GM19397 (cell line): Measurements from ENCODE around the gene POGZ.
"Not testable (repeated sequence)": the region's sequence is repeated elsewhere in the genome, so short reads cannot be mapped to it uniquely, and the experiment has no call there.

Source experiments
- ATAC-seq: cut with Tn5 transposase; IDR thresholded peaks from one replicate; pipeline ENCODE4 v1.9.1; 2021; ENCODE audit warnings: mild to moderate bottlenecking, moderate library complexity; ENCODE audit not compliant: unreplicated experiment

Gene POGZ

DNA sequence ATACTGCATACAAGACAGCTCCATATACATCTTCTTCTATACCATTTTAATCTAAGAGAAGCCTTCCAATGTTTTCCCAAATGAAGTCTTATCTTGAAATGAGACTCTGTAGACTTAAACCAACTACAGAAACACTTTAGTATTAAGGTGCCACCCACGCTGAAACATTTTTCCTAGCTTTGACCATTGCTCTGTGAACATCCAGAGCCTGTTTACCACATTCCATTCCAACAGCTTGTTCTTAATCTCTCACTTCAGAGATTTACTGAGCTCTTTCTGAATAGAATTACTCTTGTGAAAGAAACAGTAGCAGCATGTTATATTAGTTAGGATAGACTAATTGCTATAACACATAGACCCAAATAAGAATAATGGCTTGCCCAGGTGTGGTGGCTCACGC, 19.6 kb upstream of the POGZ start:
- ATAC-seq = no peak

DNA sequence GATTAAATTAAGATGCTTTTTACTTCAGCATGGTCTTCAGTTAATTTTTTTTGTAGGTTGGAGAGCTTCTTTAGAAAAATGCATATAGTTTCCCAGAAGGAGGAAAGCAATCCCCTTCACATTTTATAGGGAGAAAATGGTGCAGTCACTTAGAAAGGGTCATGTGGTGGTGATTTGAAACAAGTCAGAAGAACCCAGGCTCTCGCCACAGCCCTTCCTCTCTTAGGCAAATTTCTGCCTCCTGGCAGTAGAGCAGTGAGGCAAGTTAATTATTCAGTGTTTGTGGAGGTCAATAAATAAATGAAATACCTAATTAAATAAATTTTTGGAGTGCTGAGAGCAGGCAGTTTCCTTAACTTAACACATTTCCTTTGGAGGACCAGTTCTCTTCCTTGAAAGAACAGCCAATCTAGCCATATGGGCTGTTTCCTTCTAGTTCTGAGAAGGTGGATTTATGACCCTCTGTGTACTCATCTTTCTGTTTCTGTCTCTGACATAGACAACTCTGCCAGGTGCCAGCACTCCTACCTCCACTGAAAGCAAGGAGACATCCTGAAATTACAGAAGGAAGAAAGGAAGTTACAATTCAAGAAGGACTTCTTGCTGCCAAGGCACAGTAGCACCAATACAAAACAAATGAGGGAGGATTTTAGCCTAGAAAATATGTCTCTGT, 19.0 kb upstream of the POGZ start:
- no peak for ATAC-seq

DNA sequence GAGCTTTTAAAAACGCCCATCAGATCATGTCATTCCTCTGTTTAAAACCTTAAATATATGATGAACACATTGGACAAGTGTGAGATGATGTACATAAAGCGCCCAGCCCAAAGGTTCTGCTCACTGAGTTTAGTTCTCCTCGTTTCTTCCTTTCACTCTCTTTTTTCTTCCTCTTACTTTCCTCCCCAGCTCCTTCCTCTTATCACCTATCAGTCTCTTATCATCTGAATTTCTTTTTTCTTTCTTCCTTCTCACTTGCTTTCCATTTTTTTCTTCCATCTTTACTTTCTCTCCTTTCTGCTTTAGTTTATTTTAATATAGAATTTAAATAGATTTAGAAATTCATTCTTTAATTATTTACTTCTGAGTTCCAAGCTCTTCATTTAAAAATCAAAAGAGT, 17.8 kb upstream of the POGZ start:
- ATAC-seq = no peak

DNA sequence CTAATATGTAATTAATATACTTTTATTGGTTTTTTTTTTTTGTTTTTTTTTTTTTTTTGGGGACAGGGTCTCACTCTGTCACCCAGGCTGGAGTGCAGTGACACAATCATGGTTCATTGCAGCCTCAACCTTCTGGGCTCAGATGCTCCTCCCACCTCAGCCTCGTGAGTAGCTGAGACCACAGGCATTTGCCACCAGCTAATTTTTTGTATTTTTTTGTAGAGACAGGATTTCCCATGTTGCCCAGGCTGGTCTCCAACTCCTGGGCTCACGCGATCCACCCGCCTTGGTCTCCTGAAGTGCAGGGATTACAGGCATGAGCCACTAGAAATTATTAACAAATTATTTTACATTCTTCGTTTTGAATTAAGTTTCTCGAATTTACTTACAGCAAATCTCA, 16.8 kb upstream of the POGZ start:
- no peak for ATAC-seq

DNA sequence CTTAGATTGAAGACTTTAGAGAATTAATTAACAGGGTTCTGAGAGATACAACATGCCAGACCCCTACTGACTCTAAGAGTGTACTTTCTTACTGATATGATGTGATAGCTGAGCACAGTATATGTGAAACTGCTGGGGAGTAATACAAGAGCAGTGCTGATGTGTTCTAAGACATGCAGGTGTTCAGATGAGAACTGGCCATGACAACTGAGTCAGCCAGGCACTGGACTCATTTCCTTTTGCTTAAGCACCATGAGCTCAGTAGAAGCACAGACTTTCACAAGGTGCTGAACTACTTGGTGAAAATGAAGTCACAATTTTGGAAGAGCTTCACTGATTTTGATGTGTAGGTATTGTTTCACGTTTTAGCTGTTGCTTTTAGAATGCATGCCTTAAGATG, 15.9 kb upstream of the POGZ start:
- ATAC-seq = no peak

DNA sequence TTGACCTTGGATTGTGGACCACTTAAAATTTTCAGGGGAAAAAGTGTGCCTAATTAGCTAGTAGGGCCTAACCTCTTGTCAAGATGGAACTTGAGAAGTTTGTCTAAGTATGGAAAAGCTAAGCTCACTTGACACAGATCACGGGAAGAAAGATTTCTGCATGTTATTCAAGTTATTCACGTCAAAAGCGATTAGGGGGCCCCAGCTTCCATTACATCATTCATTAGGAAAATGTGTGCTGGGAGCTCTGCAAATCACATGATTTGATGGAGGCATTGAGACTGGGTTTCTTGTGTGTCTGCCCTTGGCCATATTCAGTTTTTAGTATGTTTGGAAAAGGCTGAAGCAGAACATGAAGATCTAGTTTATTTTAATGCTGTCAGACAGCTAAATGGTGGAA, 15.5 kb upstream of the POGZ start:
- no peak for ATAC-seq

DNA sequence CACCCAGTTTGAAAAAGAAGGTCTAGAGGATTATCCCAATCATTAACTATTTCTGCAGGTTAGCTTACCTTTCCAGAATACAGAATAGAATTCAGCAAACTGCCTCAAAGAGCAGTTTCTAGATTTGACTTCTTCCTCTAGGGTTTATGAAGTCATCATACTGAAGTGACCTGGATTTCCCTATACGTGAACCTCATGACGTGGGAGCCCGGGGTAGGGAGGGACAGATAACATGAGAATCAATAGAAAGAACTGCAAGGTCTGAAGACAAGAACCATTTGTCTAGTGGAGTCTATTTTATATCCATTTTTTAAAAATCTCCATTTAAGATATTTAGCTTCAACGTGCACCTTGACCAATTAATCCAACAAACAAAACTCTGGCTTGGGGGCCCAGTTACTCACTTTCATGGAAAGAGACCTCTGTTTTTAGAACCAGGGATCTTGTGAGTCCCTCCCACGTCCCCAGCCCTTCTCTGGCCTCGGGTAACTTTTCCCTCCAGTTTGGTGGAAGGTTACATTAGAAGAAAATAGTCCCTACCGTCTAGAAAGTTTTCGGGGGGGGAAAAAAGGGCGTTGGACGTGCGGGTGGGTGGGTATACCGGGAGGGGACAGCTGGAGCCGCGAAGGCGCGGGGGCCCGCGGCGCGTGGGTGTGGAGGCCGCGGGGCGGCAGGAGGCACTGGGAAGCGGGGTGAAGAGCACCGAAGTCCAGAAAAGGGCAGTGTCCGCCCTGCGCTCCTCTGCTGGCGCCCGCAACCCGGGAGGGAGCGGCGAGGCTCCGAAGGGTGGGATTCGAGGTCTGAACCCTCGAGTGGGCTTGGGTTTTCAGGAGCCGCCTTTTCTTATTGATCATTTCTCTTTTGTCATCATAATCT, 13.8 kb upstream of the POGZ start:
- no peak for ATAC-seq

DNA sequence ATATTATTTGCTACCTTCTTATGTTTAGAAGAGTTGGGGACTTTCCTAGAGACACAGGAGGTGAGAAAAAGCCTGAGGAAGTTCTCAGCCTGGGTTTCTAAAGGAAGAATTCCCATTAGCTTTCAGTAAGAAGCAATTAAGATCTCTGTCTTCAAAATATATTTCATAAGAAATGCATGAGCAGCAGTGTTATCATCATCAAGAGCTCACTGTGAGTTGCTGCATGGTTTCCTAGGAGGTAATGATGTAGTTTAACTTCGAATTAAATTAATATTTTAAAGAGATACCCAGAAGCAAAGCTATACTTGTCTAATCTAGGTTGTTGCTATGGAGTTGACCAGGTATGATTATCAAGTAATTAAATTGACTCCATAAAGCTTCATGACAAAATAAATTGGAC, 5.7 kb upstream of the POGZ start:
- ATAC-seq = no peak

DNA sequence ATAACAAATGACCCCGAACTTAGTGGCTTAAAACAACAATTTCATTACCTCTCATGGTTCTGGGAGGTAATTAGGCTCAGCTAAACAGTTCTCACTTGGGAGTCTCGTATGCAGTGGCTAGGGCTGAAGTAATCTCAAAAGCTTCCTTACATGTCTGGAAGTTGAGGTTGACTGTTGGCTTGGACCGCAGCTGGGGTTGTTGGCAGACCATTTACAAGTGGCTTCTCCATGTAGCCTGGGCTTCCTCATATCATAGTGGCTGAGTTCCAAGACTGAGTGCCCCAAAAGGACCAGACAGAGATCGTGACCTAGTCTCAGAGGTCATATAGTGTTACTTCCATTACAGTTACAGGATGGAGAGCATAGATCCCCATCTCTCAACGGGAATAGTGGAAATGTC, 2.4 kb upstream of the POGZ start:
- ATAC-seq = no peak

DNA sequence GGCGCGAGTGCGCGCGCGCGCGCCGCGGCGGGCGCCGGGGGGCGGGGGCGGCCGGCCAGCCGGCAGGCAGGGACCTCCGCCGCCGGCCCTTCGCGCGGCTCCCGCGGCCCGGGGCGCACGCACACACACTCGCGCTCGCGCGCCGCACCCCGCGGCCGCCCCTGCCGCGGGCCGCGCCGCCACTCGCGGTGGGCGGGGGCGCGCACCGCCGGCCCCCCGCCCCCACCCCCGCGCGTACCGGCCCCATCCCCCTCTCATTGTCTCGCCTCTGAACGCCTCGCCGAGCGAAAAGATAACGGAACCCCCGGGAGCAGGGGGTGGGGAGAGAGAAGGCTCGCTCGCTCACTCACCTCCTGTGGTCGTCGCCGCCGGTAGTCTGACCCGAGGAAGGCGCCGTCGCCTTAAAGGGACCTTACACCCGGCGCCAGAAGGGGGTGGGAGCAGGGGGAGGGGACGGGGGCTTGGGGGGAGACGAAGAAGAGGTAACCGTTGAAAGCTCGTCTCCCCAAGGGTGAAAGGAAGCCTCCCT, 428 bp downstream of the POGZ start:
- ATAC-seq = peak; percentile 48

DNA sequence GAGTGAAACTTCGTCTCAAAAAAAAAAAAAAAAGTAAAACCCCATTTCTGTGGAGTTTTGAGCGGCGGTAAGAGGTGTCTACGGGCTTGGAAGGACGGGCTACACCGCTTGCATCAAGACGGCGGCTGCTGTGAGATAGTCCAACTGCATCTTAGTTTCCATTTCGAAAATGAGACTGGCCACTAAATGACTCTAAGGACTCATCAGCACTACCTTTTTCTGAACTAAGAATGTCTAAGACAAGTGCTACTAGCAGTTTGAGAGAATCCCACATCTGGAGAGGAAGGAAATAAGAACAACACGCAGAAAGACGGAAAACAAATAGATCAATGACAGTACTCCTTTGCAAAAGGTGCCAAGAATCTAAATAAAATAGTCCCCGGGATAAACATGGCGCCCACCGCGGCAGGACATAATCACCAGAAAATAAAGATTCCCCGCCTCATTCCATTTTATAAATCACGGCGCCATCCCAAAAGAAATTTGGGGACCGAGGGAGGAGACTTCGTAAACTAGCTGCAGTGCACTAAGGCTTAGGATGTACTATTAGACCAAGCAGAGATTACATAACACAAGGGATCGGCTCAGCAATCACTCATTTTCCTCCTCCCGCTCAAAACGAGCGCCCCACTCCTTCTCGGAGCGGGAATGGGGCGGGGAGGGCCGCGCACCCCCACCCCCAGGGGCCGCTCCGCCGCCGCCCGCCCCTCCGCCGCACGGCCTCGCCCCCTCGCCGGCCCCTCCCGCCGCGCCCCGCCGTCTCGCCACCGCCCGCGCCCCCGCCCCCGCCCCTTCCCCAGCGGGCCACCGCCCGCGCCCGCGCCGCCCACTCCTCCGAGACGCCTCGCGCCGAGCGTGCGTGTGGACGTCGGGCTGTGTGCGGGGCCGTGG, 1.1 kb downstream of the POGZ start:
- no peak for ATAC-seq

DNA sequence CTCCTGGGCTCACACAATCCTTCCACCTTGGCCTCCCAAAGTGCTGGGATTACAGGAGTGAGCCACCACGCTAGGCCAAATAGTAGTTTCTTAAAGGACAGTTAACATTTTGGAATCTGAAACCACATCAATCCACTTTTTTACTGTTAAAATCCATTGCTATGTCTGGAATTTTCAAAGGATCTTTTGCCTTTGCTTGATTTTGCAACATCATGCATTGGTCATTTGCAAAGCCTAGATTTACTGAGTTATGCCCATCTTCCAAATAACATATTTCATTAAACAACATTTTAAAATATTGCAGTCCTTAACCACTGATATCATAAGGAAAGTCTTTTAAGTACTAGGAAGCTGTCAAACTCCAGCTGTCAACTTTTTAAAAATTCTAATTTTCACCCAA, 3.3 kb downstream of the POGZ start:
- ATAC-seq = no peak

DNA sequence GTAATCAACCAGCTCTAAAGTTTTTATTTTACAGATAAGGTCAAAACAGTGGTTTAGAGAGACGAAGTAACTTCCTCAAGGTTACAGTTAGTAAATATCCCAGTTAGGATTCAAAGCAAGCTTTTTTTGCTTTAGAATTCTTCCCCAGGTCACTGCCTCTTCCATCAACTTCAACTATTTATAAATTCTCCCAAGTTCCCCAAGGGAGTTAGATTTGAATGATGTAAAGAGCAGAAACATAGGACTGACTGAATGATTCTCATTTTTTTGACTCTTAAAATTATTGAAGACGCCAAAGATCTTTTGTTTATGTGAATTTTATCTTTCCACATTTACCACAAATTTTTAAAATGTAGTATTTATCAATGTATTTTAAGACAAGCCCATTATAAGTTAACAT, 4.1 kb downstream of the POGZ start:
- no peak for ATAC-seq

DNA sequence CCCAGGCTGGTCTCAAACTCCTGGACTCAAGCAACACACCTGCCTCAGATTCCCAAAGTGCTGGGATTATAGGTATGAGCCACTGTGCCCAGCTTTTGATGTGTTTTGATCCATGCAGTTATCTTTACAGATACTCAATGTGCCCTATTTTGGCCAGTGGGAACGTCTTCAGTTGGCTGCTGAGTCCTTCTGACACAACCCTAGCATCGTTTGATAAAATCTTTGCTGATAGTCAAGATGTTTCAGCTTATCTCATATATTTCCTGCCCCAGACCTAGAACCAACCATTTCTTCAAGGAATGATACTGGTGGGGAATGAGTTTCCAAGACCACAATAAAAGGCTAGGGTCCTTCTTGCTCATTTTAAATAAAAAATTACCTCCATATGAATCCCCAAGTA, 11.6 kb downstream of the POGZ start:
- ATAC-seq = no peak

DNA sequence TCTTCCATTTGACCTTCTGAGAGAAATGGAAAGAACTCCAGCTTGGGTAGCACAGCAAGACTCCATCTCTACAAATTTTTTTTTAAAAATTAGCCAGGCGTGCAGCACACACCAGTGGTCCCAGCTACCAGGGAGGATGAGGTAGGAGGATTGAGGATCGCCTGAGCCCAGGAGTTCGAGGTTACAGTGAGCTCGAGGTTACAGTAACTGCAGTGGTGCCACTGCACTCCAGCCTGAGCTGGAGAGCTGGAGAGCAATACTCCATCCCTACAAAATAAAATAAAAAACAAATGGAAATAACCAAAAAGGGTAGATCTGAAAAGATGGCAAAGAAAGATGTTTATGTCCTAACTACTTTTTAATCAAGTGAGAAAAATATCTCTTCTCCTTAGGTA, 14.5 kb downstream of the POGZ start:
- ATAC-seq = no peak

DNA sequence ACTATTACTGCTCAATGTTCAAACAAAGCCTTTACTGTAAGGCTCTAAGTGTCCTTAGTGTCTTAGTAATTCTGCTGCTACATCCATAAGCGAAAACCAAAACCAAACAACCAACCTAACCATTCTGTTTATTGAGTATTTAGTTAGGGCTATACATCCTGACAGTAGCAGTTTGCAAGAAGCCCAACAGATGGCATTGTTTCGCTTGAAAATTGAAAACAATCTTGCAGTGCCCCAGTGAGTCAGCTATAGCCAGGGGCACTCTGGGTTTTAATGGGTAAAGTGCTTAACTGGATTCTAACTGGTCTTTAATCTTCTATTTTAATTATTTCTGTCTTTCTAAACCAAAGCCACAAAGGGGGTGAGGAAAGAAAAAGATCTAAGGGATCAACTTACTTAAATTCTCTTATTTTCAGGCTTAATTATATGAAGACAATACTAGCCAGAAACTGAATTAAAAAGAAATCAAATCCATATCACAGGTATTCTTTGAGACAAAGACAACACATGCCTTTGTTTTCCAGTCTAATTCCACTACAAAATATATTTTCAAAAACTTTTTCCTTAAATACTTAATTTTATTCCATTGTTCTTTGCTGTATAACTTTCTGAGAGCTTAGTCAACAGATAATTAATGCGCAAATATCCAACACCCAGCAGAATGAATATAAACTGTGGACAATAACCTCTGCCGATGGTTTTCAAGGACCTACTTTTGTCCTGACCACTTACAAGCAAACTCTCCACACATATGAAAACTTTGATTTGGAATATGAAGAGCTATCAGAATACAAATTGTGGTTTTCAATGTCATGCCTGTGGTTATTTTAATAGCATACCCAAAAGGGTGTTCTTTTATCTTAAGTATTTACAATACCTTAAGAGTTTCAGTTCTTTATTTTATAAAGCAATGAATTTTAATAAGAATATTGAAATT, 15.2 kb downstream of the POGZ start:
- ATAC-seq = peak; percentile 82

DNA sequence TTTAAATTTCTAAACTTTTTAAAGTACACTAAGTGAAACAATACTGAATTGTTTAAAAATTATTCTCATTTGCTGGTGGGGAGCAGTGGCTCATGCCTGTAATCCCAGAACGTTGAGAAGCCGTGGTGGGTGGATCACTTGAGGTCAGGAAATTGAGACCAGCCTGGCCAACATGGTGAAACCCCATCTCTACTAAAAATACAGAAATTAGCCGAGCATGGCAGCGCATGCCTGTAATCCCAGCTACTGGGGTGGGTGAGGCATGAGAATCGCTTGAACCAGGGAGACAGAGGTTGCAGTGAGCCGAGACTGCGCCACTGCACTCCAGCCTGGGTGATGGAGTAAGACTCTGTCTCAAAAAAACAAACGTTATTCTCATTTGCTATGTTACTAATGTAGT, 21.9 kb downstream of the POGZ start:
- ATAC-seq = not testable (repeated sequence)

DNA sequence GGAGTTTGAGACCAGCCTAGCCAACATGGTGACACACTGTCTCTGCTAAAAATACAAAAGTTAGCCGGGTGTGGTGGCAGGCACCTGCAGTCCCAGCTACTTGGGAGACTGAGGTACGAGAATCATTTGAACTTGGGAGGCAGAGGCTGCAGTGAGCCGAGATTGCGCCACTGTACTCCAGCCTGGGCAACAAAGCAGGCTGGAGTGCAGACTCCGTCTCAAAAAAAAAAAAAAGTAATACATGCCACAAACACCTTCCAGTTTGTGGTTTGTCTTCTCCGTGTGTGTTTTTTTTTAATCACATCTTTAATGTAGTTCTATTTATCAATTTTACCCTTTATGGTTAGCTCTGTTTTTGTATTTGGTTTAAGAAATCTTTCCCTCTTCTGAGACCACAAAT, 22.3 kb downstream of the POGZ start:
- ATAC-seq = no peak

DNA sequence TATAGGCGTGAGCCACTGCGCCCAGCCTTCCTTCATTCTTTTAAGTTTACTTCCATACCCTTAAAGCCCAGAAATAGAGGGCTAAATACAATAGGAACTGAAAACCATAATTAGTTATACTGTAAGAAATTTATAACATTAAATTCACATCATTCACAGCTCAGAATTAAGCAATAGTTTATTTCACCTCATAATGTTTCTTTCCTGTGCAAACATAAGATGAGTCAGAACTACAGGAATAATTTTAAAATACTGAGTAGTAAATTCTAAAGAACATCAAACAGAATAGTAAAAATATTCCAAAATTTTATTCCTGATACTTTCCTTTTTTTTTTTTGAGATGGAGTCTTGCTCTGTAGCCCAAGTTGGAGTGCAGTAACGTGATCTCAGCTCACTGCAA, 24.1 kb downstream of the POGZ start:
- no peak for ATAC-seq

DNA sequence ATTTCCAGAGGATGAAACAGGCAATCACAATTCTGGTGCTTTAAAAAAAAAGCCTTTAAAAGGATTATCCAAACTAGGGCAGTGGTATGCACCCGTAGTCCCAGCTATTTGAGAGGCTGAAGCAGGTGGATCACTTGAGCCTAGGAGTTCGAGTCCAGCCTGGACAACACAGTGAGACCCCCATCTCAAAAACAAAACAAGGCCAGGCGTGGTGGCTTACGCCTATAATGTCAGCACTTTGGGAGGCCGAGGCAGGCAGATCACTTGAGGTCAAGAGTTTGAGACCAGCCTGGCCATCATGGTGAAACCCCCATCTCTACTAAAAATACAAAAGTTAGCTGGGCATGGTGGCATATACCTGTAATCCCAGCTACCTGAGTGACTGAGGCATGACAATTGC, 25.5 kb downstream of the POGZ start:
- ATAC-seq = not testable (repeated sequence)
